Measurements from ENCODE around the gene PRCC.

The PRCC gene

GRCh38 chr1:156766298-156767100, 836 bp upstream of the PRCC start:
- no peak for DNase-seq

GRCh38 chr1:156767879-156768604, 707 bp downstream of the PRCC start:
- no peak for DNase-seq

GRCh38 chr1:156768610-156769295, 1.4 kb downstream of the PRCC start:
- no peak for DNase-seq

GRCh38 chr1:156772222-156772621, 4.9 kb downstream of the PRCC start:
- no peak for DNase-seq

- DNase-seq: no peak
Measured at GRCh38 chr1:156772728-156773497, 5.6 kb downstream of the PRCC start.

GRCh38 chr1:156773607-156774006, 6.3 kb downstream of the PRCC start:
- no peak for DNase-seq

GRCh38 chr1:156775799-156776198, 8.5 kb downstream of the PRCC start:
- DNase-seq: no peak

GRCh38 chr1:156776942-156777341, 9.6 kb downstream of the PRCC start:
- no peak for DNase-seq

- DNase-seq: no peak
Measured at GRCh38 chr1:156777573-156777972, 10.2 kb downstream of the PRCC start.

GRCh38 chr1:156781585-156782186, 14.4 kb downstream of the PRCC start:
- no peak for DNase-seq

- no peak for DNase-seq
Measured at GRCh38 chr1:156785458-156785857, 18.1 kb downstream of the PRCC start.

GRCh38 chr1:156786640-156787039, 19.3 kb downstream of the PRCC start:
- DNase-seq: no peak

- no peak for DNase-seq
Measured at GRCh38 chr1:156788136-156788535, 20.8 kb downstream of the PRCC start.

GRCh38 chr1:156789621-156790318, 22.4 kb downstream of the PRCC start:
- no peak for DNase-seq

GRCh38 chr1:156794506-156795373, 27.4 kb downstream of the PRCC start:
- DNase-seq: no peak

GRCh38 chr1:156795374-156795733, 28.0 kb downstream of the PRCC start:
- DNase-seq: no peak

GRCh38 chr1:156795787-156796186, 28.5 kb downstream of the PRCC start:
- no peak for DNase-seq

GRCh38 chr1:156796340-156797097, 29.2 kb downstream of the PRCC start:
- DNase-seq: no peak

- no peak for DNase-seq
Measured at GRCh38 chr1:156797212-156797871, 30.0 kb downstream of the PRCC start.
